ENCODE results near the gene HIRA.

HIRA gene

DNA sequence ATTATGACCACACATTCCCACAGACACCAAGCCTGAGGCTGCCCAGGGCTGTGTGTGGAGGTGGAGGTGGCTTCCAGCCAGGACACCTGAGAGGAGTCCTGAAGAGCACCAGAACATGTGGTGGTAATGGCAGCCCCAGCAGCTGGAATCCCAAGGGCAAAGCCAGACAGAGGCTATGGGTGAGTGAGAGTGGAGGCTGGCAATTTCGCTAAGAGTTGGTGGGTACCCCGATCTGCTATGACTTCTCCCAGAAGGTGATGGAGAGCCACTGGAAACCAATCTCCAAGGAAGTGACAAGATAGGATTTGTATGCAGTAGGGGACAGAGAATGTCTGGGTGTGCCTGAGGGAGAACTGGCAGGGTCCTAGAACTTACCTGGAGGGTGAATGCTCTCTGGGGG, 70.7 kb downstream of the HIRA start:
- TF ChIP-seq YY1 (IDR thresholded peaks at IDR 0.05; ENCODE audit: low read depth) (no peak), CEBPB (IDR thresholded peaks at IDR 0.05) (no peak), CREB1 (IDR thresholded peaks at IDR 0.05; ENCODE audit: low read depth) (no peak), EP300 (IDR thresholded peaks at IDR 0.05; ENCODE audit: borderline replicate concordance) (no peak), ZBTB7A (IDR thresholded peaks at IDR 0.05; ENCODE audit: low read depth) (no peak), EGR1 (IDR thresholded peaks at IDR 0.05) (no peak), RAD21 (IDR thresholded peaks at IDR 0.05; ENCODE audit: low read depth) (no peak), TAF1 (IDR thresholded peaks at IDR 0.05; ENCODE audit: low read depth) (no peak), FOXM1 (IDR thresholded peaks at IDR 0.05; ENCODE audit: borderline replicate concordance, low read depth) (no peak), NFIC (IDR thresholded peaks at IDR 0.05) (no peak), TCF12 (IDR thresholded peaks at IDR 0.05; ENCODE audit: low read depth) (no peak), TEAD4 (IDR thresholded peaks at IDR 0.05) (no peak)
- TF ChIP-seq, protein P1, sequence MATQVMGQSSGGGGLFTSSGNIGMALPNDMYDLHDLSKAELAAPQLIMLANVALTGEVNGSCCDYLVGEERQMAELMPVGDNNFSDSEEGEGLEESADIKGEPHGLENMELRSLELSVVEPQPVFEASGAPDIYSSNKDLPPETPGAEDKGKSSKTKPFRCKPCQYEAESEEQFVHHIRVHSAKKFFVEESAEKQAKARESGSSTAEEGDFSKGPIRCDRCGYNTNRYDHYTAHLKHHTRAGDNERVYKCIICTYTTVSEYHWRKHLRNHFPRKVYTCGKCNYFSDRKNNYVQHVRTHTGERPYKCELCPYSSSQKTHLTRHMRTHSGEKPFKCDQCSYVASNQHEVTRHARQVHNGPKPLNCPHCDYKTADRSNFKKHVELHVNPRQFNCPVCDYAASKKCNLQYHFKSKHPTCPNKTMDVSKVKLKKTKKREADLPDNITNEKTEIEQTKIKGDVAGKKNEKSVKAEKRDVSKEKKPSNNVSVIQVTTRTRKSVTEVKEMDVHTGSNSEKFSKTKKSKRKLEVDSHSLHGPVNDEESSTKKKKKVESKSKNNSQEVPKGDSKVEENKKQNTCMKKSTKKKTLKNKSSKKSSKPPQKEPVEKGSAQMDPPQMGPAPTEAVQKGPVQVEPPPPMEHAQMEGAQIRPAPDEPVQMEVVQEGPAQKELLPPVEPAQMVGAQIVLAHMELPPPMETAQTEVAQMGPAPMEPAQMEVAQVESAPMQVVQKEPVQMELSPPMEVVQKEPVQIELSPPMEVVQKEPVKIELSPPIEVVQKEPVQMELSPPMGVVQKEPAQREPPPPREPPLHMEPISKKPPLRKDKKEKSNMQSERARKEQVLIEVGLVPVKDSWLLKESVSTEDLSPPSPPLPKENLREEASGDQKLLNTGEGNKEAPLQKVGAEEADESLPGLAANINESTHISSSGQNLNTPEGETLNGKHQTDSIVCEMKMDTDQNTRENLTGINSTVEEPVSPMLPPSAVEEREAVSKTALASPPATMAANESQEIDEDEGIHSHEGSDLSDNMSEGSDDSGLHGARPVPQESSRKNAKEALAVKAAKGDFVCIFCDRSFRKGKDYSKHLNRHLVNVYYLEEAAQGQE (IDR thresholded peaks at IDR 0.05; ENCODE audit: low read depth): no peak
- TF ChIP-seq, protein P2, sequence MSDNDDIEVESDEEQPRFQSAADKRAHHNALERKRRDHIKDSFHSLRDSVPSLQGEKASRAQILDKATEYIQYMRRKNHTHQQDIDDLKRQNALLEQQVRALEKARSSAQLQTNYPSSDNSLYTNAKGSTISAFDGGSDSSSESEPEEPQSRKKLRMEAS (IDR thresholded peaks at IDR 0.05): no peak
- TF ChIP-seq, protein P3, sequence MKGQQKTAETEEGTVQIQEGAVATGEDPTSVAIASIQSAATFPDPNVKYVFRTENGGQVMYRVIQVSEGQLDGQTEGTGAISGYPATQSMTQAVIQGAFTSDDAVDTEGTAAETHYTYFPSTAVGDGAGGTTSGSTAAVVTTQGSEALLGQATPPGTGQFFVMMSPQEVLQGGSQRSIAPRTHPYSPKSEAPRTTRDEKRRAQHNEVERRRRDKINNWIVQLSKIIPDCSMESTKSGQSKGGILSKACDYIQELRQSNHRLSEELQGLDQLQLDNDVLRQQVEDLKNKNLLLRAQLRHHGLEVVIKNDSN (IDR thresholded peaks at IDR 0.05): no peak

DNA sequence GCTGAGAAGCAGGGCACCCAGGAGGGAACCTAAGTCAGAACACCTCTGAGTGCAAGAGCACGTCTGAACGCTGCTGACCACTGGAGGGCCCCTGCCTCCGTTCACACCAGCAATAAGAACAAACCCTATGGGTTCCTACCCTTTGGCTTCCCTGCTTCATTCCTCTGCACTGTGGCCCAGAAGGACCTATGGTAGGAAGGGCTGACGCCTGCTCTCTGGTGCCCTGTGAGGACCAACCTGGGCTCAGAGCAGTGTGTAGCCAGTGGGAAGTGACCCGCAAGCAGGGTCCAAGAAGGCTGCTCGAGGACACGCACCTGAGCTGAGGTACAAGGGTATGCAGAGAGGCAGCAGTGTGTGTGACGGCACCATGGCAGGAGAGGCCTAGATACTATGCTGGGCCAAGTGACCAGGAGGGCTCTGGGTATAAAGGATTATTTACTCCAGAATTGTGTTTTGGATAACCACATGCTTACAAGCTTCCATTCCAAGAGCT, 71.2 kb downstream of the HIRA start:
- TF ChIP-seq CEBPB (IDR thresholded peaks at IDR 0.05) (no peak), EP300 (IDR thresholded peaks at IDR 0.05; ENCODE audit: borderline replicate concordance) (no peak), CREB1 (IDR thresholded peaks at IDR 0.05; ENCODE audit: low read depth) (no peak), EGR1 (IDR thresholded peaks at IDR 0.05) (no peak), YY1 (IDR thresholded peaks at IDR 0.05; ENCODE audit: low read depth) (no peak), TCF12 (IDR thresholded peaks at IDR 0.05; ENCODE audit: low read depth) (no peak), NFIC (IDR thresholded peaks at IDR 0.05) (no peak), FOXM1 (IDR thresholded peaks at IDR 0.05; ENCODE audit: borderline replicate concordance, low read depth) (no peak), TEAD4 (IDR thresholded peaks at IDR 0.05) (no peak), RAD21 (IDR thresholded peaks at IDR 0.05; ENCODE audit: low read depth) (no peak), TAF1 (IDR thresholded peaks at IDR 0.05; ENCODE audit: low read depth) (no peak), ZBTB7A (IDR thresholded peaks at IDR 0.05; ENCODE audit: low read depth) (no peak)
- TF ChIP-seq, protein P3 (IDR thresholded peaks at IDR 0.05): no peak
- TF ChIP-seq, protein P2 (IDR thresholded peaks at IDR 0.05): no peak
- TF ChIP-seq, protein P1 (IDR thresholded peaks at IDR 0.05; ENCODE audit: low read depth): no peak

DNA sequence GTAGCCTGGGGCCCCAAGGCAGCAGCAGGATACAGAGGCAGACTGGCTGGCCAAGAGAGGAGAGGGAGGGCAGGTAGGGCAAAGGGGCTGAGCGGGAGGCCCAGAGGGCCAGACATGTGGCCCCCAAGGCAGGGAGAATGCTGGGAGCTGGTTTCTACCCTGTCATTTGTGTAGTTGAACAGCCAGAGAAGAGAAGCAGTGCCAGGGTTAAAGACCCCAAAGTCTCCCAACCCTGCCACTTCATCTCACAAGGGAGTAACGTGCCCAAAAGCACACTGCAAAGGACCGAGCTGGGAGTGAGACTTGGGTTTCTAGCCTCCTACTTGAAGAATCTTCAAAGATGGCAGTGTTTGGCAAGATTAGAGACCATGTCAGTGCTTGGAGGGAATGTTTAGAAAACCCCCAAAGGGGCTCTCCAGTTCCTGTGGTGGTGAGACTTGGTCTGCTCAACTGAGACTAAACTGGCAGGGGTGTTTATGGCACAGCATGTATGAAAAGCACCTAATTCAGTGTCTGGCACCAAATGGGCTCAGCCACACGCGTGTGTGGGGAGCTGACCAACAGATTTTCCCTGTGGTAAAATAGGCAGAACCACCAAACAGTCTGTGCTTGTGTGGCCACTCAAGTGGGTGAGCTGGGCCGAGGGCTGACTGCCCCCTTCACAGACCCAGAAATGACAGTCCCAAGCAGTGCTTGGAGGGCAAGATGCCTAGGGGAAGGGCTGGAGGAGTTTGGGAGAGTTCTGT, 71.8 kb downstream of the HIRA start:
- TF ChIP-seq TCF12 (IDR thresholded peaks at IDR 0.05; ENCODE audit: low read depth) (no peak), CEBPB (IDR thresholded peaks at IDR 0.05) (no peak)

DNA sequence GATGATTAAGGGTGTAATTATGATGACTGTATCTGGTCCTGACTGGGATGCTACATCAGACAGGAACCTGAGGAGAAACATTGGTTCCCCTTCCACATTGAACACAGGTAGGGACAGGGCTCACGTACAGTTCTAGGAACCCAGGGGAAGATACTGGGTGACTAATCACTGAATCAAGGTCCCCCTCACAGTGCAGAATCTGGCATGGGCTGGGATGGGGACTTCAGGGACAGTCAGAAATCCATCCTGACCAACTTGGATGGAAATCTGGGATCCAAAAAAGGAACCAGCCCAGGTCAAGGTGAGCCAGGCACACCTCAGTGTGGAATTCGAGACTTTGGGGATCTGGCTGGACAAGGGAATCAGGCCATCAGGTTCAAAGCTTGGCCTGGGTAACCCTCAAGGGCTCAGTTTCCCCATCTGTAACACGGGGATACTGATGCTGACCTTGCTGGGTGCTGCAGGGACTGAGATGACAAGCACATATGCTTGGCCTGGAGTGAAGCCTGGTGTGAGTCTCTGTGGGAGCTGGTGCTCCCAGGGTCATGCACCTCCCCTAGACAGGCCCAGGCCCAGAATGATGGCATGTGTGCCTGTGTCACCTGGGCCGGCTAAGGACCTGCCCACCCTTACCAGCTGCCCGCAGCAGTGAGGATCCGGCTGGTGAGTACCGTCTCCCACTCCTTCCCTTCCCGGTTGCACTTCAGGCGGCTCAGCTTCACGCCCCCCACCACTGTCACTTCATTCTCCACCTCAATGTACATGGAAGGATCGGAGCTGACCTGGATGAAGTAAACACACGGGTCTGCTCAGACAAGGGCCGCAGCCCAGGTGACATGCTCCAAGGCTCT, 72.6 kb downstream of the HIRA start:
- no peak for TF ChIP-seq CREB1 (IDR thresholded peaks at IDR 0.05; ENCODE audit: low read depth)
- TF ChIP-seq NFIC (IDR thresholded peaks at IDR 0.05): no peak
- TF ChIP-seq FOXM1 (IDR thresholded peaks at IDR 0.05; ENCODE audit: borderline replicate concordance, low read depth): no peak
- TF ChIP-seq, protein P3 (IDR thresholded peaks at IDR 0.05): no peak
- no peak for TF ChIP-seq TEAD4 (IDR thresholded peaks at IDR 0.05)
- TF ChIP-seq YY1 (IDR thresholded peaks at IDR 0.05; ENCODE audit: low read depth): no peak
- TF ChIP-seq, protein P2 (IDR thresholded peaks at IDR 0.05): no peak
- no peak for TF ChIP-seq TAF1 (IDR thresholded peaks at IDR 0.05; ENCODE audit: low read depth)
- TF ChIP-seq ZBTB7A (IDR thresholded peaks at IDR 0.05; ENCODE audit: low read depth): no peak
- no peak for TF ChIP-seq CEBPB (IDR thresholded peaks at IDR 0.05)
- no peak for TF ChIP-seq EP300 (IDR thresholded peaks at IDR 0.05; ENCODE audit: borderline replicate concordance)
- no peak for TF ChIP-seq EGR1 (IDR thresholded peaks at IDR 0.05)
- TF ChIP-seq TCF12 (IDR thresholded peaks at IDR 0.05; ENCODE audit: low read depth): no peak
- TF ChIP-seq, protein P1 (IDR thresholded peaks at IDR 0.05; ENCODE audit: low read depth): no peak

All from Ishikawa (cell line).